ENCODE measurements around the gene SYNJ2. TPM values are rescaled to one million over a fixed set of nuclear protein-coding genes. Genes with fewer than 3 reads are reported as not detected.

The SYNJ2 gene
- total RNA-seq, 1 donor from 2014 or later = 42.7 TPM

GRCh38 chr6:158095031-158095430, 113.4 kb downstream of the SYNJ2 start:
- Mint-ChIP-seq H3K27me3 (ENCODE audit: low read depth) (no peaks in the 10 kb centered on the region), H3K4me3 (no peak overlapping the region), H3K27ac (no peak overlapping the region), H3K4me1 (no peaks in the 10 kb centered on the region), H3K36me3 (peaks cover 40% of the 10 kb centered on the region), H3K9me3 (no peaks in the 10 kb centered on the region)
- DNase-seq (ENCODE audit: low spot score in 2 of 2, unreplicated experiment in 2 of 2) = no peak
- no peak for TF ChIP-seq CTCF (IDR thresholded peaks at IDR 0.05; ENCODE audit: unreplicated experiment)

- H3K4me3 Mint-ChIP-seq = no peak overlapping the region
- no peaks in the 10 kb centered on the region for H3K4me1 Mint-ChIP-seq
- no peaks in the 10 kb centered on the region for H3K27me3 Mint-ChIP-seq (ENCODE audit: low read depth)
- H3K9me3 Mint-ChIP-seq = peaks cover under 1% of the 10 kb centered on the region
- H3K36me3 Mint-ChIP-seq = peaks cover 40% of the 10 kb centered on the region
- H3K27ac Mint-ChIP-seq = no peak overlapping the region
- DNase-seq (ENCODE audit: low spot score in 2 of 2, unreplicated experiment in 2 of 2) = no peak
- no peak for TF ChIP-seq CTCF (IDR thresholded peaks at IDR 0.05; ENCODE audit: unreplicated experiment)
Observed at GRCh38 chr6:158095671-158096070, 114.0 kb downstream of the SYNJ2 start.

GRCh38 chr6:158103228-158103627, 121.6 kb downstream of the SYNJ2 start:
- H3K4me1 Mint-ChIP-seq = no peaks in the 10 kb centered on the region
- peaks cover 9% of the 10 kb centered on the region for H3K9me3 Mint-ChIP-seq
- no peak for TF ChIP-seq CTCF (IDR thresholded peaks at IDR 0.05; ENCODE audit: unreplicated experiment)
- H3K27me3 Mint-ChIP-seq (ENCODE audit: low read depth) = no peaks in the 10 kb centered on the region
- no peak overlapping the region for H3K4me3 Mint-ChIP-seq
- H3K27ac Mint-ChIP-seq = no peak overlapping the region
- no peak for DNase-seq (ENCODE audit: low spot score in 2 of 2, unreplicated experiment in 2 of 2)
- peaks cover 20% of the 10 kb centered on the region for H3K36me3 Mint-ChIP-seq

- no peaks in the 10 kb centered on the region for H3K27me3 Mint-ChIP-seq (ENCODE audit: low read depth)
- H3K4me3 Mint-ChIP-seq = no peak overlapping the region
- H3K36me3 Mint-ChIP-seq = peaks cover 27% of the 10 kb centered on the region
- H3K27ac Mint-ChIP-seq = no peak overlapping the region
- no peaks in the 10 kb centered on the region for H3K4me1 Mint-ChIP-seq
- DNase-seq (ENCODE audit: low spot score in 2 of 2, unreplicated experiment in 2 of 2) = no peak
- no peak for TF ChIP-seq CTCF (IDR thresholded peaks at IDR 0.05; ENCODE audit: unreplicated experiment)
- H3K9me3 Mint-ChIP-seq = peaks cover 14% of the 10 kb centered on the region
Observed at GRCh38 chr6:158104696-158105095, 123.0 kb downstream of the SYNJ2 start.

- H3K27me3 Mint-ChIP-seq (ENCODE audit: low read depth) = no peaks in the 10 kb centered on the region
- peaks cover 33% of the 10 kb centered on the region for H3K36me3 Mint-ChIP-seq
- DNase-seq (ENCODE audit: low spot score in 2 of 2, unreplicated experiment in 2 of 2) = no peak
- H3K4me1 Mint-ChIP-seq = no peaks in the 10 kb centered on the region
- peaks cover 11% of the 10 kb centered on the region for H3K9me3 Mint-ChIP-seq
- H3K27ac Mint-ChIP-seq = no peak overlapping the region
- H3K4me3 Mint-ChIP-seq = no peak overlapping the region
- no peak for TF ChIP-seq CTCF (IDR thresholded peaks at IDR 0.05; ENCODE audit: unreplicated experiment)
Observed at GRCh38 chr6:158109748-158110147, 128.1 kb downstream of the SYNJ2 start.

- H3K9me3 Mint-ChIP-seq = peaks cover 5% of the 10 kb centered on the region
Observed at GRCh38 chr6:158110986-158111385, 129.3 kb downstream of the SYNJ2 start.

More at GRCh38 chr6:158110986-158111385, 129.3 kb downstream of the SYNJ2 start:
- H3K27me3 Mint-ChIP-seq (ENCODE audit: low read depth) = no peaks in the 10 kb centered on the region
- H3K27ac Mint-ChIP-seq = no peak overlapping the region
- no peaks in the 10 kb centered on the region for H3K4me1 Mint-ChIP-seq
- TF ChIP-seq CTCF (IDR thresholded peaks at IDR 0.05; ENCODE audit: unreplicated experiment) = no peak
- no peak overlapping the region for H3K4me3 Mint-ChIP-seq
- no peak for DNase-seq (ENCODE audit: low spot score in 2 of 2, unreplicated experiment in 2 of 2)
- H3K36me3 Mint-ChIP-seq = peaks cover 29% of the 10 kb centered on the region

Measured in mesothelial cell of epicardium (in vitro differentiated cells).